ENCODE results near the gene STRIT1.
"Not testable (repeated sequence)": the region's sequence is repeated elsewhere in the genome, so short reads cannot be mapped to it uniquely, and the experiment has no call there.

The STRIT1 gene

GRCh38 chr3:155271343-155271613, 22.2 kb downstream of the STRIT1 start:
- DNase-seq (ENCODE audit: low spot score): no peak
- H3K27ac ChIP-seq: no peak overlapping the region
- no peak for TF ChIP-seq CTCF (IDR thresholded peaks at IDR 0.05)
- no peak overlapping the region for H3K4me3 ChIP-seq

GRCh38 chr3:155270485-155271342, 22.8 kb downstream of the STRIT1 start:
- Histone ChIP-seq H3K27ac (no peak overlapping the region), H3K4me3 (no peak overlapping the region)
- TF ChIP-seq CTCF (IDR thresholded peaks at IDR 0.05): no peak
- DNase-seq (ENCODE audit: low spot score): no peak

- TF ChIP-seq CTCF (IDR thresholded peaks at IDR 0.05): no peak
- Histone ChIP-seq H3K27ac (no peak overlapping the region), H3K4me3 (no peak overlapping the region)
- no peak for DNase-seq (ENCODE audit: low spot score)
Measured at GRCh38 chr3:155270063-155270462, 23.4 kb downstream of the STRIT1 start.

- H3K27ac ChIP-seq; H3K4me3 ChIP-seq; DNase-seq (ENCODE audit: low spot score): not testable (repeated sequence)
Measured at GRCh38 chr3:155262855-155263254, 30.6 kb downstream of the STRIT1 start.

GRCh38 chr3:155262295-155262694, 31.2 kb downstream of the STRIT1 start:
- H3K4me3 ChIP-seq: no peak overlapping the region
- no peak for DNase-seq (ENCODE audit: low spot score)
- no peak for TF ChIP-seq CTCF (IDR thresholded peaks at IDR 0.05)
- no peak overlapping the region for H3K27ac ChIP-seq

GRCh38 chr3:155254445-155254844, 39.0 kb downstream of the STRIT1 start:
- H3K4me3 ChIP-seq: no peak overlapping the region
- no peak overlapping the region for H3K27ac ChIP-seq
- no peak for TF ChIP-seq CTCF (IDR thresholded peaks at IDR 0.05)
- no peak for DNase-seq (ENCODE audit: low spot score)

- TF ChIP-seq CTCF (IDR thresholded peaks at IDR 0.05): no peak
- no peak for DNase-seq (ENCODE audit: low spot score)
- Histone ChIP-seq H3K27ac (no peak overlapping the region), H3K4me3 (no peak overlapping the region)
Measured at GRCh38 chr3:155252535-155252934, 40.9 kb downstream of the STRIT1 start.
